Ramos (cell line): ENCODE measurements around the gene SRRM4.
"Not testable (repeated sequence)": the region's sequence is repeated elsewhere in the genome, so short reads cannot be mapped to it uniquely, and the experiment has no call there.

Source experiments
- in situ Hi-C: fragments of 300-500 bp; cut with MboI; formaldehyde crosslinking; loops from one replicate; pipeline ENCODE4 v1.14.3; 2022; ENCODE audit warnings: low sequenced_read_pairs; ENCODE audit not compliant: unreplicated experiment

Gene SRRM4

GRCh38 chr12:119006746-119007145 lies 25.4 kb downstream of the SRRM4 start:
- in situ Hi-C loops = no loop called here

- in situ Hi-C loops = not testable (repeated sequence)
Measured at GRCh38 chr12:119008273-119008672, 26.9 kb downstream of the SRRM4 start.

DNA sequence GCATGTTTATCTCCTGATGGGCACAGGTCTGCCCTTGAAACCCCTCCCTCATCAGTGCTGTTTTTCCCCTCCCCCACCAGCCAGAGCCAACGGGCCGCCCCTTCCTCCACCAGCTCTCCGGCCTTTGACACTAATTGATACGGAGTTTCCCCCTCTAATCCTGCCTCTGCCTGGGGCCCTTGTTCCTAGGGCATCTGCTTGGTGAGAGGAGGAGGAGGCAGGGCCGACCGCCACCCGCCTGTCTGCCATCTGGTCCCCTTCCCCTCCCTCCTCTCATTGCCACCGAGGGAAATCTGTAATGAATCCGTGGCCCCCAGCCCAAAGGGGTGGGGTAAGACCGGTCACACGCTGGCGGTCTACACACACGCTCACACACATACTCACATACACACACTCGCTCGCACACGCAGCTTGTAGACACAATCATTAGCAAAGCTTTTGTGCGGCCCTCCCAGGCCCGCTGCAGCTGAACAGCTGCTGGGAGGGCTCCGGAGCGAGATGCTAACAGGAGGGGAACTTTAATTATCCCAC lies 27.4 kb downstream of the SRRM4 start:
- in situ Hi-C loops = no loop called here

DNA sequence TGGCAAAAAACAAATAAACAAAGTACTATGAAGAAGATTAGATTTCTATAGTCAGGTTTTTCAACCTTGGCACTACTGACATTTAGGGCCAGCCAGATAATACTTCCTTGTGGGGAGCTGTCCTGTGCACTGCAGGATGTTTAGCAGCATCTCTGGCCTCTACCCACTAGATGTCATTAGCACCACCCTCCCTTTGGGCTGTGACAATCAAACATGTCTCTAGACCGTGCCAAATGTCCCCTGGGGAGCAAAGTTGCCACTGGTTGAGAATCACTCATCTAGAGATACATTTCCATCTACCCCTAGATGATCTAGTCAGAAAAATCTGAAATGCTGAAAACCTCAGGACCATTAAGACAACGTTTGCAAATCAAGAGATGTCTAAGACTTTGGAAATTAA lies 29.9 kb downstream of the SRRM4 start:
- in situ Hi-C loops = no loop called here

- in situ Hi-C loops = no loop called here
Measured at GRCh38 chr12:119012179-119012578, 30.8 kb downstream of the SRRM4 start.

DNA sequence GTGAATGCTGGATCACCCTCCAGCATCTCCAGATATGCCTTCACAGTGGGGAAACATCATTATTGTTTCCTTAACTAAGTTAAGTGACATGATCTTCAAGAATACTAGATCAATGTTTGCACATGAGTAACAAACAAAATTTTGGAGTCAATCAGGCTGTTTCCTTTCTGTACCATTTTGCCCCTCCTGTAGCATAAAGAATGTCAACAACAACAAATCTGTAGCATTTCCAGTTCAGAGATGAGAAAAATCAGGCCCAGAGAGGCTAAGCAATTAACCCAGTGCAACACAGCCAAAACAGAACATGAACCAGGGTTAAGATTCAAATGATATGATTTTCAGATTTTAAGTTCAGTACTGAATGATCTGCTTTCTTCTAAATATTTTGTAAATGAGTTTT lies 31.7 kb downstream of the SRRM4 start:
- in situ Hi-C loops = no loop called here

DNA sequence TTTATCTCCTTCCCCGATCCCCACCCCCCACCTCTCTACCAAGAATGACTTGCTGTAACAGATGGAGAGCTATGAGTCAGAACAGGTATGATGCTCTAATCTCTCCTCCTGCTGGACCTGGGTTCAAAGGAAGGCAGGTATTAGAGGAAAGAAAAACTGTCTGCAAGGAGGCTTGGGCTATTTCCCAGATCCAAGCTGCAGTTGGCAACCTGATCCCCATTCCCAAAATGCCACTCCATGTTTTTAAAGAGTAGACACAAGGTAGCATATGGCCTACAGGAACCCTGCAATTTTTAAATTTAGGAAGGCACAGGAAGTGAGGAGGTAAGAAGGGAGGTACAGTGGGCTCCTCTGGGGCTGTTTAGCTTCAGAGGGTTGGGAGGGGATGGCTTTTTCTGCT lies 33.0 kb downstream of the SRRM4 start:
- in situ Hi-C loops = no loop called here

- in situ Hi-C loops = no loop called here
Measured at GRCh38 chr12:119016715-119017114, 35.4 kb downstream of the SRRM4 start.

DNA sequence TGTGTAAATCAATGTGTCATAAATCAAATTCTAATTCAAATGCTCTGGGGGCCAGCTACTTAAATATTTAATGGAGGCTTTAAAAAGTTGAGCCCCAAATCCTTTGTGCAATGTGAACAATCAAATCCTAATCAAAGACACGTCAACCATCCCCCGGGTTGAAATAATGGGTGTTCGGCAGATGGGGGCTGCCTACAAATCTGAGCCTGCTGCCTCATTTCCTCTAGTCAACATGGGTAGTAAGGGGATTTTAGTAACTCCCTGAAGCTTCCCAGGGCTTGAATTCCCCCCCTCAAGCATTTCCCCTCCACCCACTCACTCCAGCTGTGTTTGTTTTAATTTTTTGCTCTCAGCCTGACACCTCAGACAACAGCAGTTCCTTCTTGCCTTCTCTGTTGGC lies 37.8 kb downstream of the SRRM4 start:
- in situ Hi-C loops = no loop called here

GRCh38 chr12:119020406-119021360 lies 39.3 kb downstream of the SRRM4 start:
- in situ Hi-C loops = no loop called here

GRCh38 chr12:119024356-119024755 lies 43.0 kb downstream of the SRRM4 start:
- in situ Hi-C loops = no loop called here

- in situ Hi-C loops = no loop called here
Measured at GRCh38 chr12:119025786-119026185, 44.4 kb downstream of the SRRM4 start.

DNA sequence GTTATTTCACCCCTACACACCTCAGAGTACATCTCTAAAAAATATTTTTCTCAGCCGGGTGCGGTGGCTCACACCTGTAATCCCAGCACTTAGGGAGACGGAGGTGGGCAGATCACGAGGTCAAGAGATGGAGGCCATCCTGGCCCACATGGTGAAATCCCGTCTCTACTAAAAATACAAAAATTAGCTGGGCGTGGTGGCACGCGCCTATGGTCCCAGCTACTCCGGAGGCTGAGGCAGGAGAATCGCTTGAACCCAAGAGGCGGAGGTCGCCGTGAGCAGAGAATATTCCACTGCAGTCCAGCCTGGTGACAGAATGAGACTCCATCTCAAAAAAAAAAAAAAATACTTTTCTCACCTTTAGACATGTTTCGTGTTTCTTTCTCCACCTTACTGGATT lies 52.0 kb downstream of the SRRM4 start:
- in situ Hi-C loops = not testable (repeated sequence)

DNA sequence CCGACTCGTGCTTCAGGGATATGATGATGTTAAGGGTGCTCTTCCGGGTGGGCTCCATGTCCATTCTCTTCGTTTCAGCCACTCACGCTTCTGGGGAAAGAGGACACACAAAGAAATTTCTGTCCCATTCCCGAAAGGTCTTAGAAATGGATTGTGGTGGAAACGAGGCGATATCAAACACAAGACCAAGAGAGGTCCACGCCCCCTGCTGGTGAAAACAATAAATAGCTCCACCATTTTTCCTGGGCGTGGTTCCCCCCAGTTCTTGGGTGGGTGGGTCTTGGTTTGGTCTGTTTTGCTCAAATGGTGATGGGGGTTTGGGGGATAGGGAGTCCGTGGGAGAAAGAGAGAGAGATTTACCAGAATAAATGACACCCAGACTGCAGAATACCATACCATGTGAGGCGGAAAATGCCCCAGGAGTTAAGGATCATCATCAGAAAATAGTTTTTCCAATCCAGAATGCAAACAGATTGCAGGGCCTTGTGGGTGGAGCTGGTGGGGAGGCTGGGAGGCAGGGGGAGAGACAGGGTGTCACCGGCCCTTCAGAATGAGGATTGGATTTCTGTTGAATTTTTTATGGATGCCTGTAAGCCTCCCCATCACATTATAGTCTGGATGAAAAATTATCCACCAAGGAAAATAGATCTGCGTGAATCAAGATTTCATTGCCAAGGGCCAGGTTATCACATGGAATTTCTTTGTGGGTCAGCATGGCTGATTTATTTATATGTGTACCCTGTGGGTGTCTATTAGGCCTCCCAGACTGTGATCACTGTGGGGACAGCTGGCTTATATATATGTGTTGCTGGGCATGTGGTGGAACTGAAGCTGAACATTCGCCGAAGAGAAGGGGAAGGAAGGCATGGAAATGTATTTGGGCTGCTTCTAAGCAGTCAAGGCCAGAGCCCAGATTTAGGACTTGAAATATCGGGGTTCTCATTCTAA lies 55.8 kb downstream of the SRRM4 start:
- in situ Hi-C loops = no loop called here

GRCh38 chr12:119044094-119044493 lies 62.8 kb downstream of the SRRM4 start:
- in situ Hi-C loops = no loop called here

DNA sequence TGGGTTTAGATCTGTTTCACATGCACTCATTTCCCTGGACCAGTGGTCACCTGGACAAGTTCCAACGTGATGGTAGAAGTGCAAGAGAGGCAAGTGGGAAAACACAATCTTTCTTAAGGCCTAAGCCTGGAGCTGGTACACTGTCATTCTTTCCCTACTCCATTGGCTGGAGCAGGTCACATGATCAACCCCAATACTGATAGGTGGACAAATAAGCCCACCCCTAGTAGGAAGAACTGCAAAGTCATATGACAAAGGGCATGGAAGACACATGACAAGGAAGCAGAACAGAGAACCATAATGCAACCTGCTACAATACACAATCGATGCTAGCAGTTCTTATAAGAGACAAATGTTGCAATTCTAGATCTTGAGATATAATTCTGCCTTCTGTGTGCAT lies 66.3 kb downstream of the SRRM4 start:
- in situ Hi-C loops = no loop called here

GRCh38 chr12:119050663-119051062 lies 69.3 kb downstream of the SRRM4 start:
- in situ Hi-C loops = no loop called here

GRCh38 chr12:119051474-119051873 lies 70.1 kb downstream of the SRRM4 start:
- in situ Hi-C loops = no loop called here

- in situ Hi-C loops = no loop called here
Measured at GRCh38 chr12:119052001-119052400, 70.7 kb downstream of the SRRM4 start.

GRCh38 chr12:119055977-119056376 lies 74.6 kb downstream of the SRRM4 start:
- in situ Hi-C loops = no loop called here
